ENCODE measurements around the gene PRKRA.
"Not testable (repeated sequence)": the region's sequence is repeated elsewhere in the genome, so short reads cannot be mapped to it uniquely, and the experiment has no call there.

The PRKRA gene

DNA sequence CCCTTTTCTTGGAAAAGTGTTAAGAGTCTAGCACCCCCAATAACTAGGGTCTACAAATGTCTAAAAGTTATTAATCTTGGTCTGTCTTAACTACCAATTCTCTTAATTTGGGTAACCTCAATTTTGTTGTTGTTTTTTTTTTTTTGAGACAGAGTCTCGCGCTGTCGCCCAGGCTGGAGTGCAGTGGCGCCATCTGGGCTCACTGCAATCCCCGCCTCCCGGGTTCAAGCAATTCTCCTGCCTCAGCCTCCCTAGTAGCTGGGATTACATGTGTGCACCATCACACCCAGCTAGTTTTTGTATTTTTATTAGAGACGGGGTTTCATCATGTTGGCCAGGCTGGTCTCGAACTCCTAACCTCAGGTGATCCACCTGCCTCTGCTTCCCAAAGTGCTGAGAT lies 38.5 kb downstream of the PRKRA start:
- not testable (repeated sequence) for DNase-seq

DNA sequence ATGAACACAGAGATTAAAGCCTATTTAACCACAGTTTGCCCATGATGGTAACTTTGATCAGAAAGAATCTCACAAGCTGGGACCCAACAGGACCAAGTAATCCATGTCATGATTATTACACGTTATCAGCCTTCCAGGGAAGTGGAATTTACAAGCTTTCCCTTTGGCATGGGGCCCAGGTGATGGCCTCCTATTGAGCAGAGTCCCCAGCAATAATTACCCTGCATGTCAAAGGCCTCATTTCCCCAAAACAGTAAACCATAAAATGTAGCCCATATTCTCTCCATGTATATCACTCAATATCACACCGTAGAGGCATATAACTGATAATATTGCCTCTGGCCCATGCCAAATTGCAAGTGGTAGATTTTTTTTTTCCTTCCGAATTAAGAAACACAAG lies 38.9 kb downstream of the PRKRA start:
- DNase-seq, result no peak

DNA sequence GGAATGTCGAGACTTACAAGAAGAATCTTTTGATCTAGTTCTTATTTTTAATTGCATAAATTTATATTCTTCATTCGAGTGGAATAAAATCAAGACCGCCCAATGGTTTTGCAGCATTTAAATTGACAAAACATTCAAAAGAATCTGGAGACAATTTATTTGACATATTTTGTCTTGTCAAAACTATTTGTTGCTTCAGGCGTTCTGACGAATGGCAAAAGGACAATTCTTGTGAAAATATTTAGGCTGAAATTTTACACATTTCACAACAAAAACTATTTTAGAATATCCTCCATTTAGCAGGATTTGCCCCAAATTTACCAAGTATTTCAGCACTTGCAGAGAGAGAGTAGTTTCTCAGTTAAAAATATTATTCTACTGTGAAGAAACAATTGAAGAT lies 41.7 kb downstream of the PRKRA start:
- no peak for DNase-seq

DNA sequence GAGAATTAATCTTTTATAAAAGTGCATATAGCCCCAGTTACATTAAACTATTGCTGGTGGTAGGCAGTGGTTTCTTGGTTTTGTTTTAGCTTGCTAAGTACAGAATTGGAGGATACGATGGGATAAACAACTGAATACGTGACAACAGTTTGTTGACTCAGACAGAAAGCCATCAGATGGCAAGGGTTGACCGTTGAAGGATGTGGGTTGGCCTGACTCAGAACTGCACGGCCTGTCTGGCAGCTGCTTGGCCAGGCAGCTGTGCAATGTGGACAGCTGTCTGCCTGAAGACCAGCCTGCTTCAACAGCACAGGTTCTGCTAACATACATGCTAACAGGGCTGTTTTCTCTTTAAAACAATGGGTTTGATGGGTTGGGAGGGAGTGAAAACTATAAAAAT lies 46.6 kb downstream of the PRKRA start:
- DNase-seq, result no peak

DNA sequence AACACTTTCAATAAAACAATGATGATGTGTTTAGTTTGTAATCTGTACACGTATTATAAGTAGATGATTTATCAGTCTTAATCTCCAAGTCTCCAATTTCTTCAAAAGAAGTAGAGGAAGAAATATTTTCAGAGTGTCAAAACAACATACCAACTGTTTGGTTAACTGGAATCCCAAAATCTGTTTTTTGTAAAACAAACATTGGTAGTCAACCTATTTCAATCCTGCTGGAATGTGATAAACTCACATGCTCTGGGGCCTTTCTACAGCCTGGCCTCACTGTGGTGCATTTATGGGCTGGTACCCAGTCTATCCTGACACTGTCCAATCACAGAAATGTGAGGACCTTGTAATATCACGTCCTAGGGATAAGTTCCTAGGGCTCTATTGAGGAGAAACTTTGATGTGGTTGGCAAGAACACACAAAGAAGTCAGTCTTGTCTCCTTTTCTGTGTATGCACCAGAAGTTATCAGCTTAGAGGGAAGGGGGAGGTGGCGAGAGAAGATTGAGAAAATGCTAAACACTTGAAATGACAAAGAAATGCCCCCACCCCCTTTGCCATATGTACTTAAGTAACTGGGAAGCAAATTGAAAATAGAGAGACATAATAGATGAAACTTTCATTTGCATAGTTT lies 47.2 kb downstream of the PRKRA start:
- no peak for DNase-seq

DNA sequence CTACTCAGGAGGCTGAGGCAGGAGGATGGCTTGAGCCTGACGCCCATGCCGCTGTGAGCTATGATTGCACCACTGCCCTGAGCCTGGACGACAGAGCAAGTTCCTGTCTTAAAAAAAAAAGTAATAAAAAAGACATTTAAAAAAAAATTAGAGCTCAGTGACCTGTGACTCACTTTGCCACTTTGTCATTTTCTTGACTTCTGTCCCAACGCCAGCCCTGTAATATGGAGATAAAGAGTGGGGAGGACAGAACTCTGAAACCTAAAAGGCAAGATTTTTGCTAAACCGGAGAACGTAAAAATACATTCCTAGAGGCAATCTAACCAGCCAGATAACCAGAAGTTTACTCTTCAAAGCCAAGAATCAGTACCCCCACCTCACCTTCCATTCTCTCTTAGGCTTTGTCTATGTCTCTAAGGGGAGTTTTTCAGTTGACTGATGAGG lies 49.0 kb downstream of the PRKRA start:
- DNase-seq, result no peak

DNA sequence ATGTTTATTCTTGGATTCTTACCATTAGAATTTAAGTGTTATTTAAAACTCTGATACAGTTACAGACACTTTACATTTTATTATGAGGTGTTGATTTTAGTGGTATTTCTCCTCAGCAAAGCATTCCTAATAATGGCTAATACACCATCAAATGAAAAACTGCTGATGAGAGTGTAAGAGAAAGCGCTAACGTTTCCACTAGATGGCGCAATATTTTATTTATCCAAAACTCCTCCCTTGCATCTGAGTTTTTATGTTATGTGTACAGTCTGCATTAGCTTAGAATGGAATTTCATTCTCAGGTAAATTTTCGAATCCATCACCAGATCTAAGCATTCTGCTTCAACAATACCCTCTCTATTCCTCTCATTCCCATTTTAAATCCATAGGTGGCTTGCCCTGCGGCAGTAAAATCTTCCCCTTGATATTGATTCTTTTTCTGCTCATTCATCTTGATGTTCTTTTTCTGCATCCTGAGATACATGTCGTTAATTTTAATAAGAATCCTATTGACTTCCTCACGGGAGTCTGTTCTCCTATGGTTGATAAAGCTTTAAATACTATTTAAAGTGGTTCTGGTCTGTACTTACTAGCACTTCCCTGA lies 53.9 kb downstream of the PRKRA start:
- DNase-seq, result peak in 1 of 2 donors; percentile 58

DNA sequence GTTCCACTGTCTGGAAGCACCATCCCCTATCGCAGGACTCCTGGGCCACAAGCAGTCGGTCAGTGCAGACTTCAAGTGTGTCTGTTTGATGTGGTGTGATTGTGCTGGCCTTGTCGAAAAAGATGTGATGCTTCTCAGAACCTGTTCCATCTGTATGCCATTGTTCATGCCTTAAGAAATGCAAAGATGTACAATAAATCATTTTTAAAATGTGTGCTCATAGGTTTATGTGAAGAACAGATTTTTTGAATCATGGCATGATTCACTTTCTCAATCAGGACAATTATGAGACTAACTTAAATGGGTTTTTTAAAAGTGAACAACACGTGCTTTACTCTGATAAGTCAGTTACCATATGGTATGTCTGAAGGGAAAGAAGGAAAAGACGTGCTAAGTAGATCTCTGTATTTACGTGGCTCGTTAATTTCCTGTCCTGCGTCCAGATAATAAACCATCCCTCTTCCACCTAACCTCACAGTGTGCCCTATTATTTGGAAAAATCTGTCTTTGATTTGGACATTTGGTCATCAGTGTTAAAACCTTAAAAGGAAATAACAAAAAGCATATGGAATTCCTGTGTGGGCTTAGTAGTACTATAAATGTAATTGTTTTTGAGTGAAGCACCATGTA lies 54.9 kb downstream of the PRKRA start:
- no peak for DNase-seq

DNA sequence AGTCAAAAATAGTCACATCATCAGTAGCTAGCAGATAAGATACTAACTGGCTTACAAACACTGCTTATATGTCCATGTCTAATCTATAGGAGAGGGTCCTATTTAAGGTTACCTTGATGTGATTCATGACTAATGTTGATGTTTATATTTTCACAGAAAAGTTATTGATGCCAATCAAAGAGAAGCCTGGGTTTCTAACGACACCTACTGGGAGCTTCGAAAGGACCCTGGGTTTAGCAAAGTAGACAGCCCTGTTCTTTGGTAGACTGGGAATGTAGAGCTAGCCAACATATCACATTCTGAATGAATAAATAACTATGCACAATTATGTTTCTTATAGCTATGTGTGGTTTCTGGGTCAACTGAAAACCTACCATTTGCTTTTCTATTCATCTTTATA lies 55.7 kb downstream of the PRKRA start:
- DNase-seq, result no peak

DNA sequence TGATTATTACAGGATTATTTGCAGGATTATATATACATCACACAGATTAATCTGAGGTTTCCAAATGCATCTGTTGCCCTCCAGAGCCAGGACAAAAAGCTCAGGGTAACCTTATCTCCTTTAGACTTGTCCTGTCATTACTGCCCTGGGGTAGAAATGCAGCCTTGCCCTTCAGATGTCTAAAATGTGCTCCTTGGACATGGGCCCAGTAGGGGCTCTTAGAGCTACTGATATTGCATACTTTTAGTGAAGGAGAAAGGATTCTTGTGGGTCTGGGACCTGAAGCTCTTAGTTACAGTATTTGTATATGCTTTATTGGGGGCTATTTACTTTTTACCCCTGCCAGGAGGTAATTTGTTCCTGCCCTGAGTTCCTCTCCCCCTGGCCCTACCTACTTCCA lies 56.1 kb downstream of the PRKRA start:
- DNase-seq, result no peak

DNA sequence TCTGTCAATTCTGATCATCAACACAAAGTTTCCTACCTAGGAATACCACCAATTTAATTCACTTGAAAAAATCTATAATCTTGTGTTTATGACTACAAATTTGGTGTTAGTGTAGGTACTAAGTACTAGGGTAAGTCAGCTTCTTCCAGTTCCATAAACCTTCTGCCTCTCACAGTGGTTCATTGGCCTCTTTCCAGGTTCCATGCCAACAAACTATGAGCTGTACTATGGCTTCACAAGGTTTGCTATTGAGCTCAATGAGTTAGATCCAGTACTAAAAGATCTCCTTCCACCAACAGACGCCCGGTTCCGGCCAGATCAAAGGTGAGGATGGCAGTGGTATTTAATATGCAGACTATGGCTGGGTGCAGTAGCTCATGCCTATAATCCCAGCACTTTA lies 58.8 kb downstream of the PRKRA start:
- DNase-seq, result no peak

DNA sequence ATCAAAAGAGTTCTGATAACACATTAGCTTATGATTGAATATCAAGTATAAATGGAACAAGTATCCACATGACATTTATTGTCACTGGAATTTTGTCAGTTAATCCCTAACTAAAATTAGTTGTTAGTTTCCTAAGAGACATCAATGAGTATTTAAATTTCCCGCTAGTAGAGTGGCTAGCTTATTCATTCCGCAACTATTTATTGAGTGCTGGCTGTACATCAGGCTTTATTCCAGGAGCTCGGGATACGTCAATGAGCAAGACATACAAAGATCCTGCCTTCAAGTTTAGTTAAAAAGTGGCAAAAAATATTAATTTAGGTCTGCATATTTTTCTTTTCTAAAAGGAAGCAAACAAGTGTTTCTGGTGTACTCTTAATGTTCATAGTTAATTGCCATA lies 59.3 kb downstream of the PRKRA start:
- no peak for DNase-seq

DNA sequence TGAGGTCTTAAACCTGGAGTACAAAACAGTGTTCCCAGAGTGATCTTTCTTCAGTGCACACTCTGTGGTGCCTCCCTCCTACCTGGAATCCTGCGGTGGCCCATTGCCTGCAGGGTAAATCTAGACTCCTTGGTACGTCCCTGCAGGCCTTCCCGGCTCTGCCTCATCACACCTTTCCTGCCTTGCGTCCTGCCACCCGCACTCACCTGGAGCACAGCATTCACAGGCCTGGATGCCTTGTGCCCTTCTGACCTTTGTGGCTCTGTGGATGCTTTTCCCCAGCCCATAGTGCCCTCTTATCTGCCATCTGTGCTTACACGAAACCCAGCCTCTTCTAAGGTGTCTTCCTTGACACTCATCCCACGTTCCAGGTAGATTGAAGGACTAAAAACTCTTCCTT lies 62.7 kb downstream of the PRKRA start:
- no peak for DNase-seq

DNA sequence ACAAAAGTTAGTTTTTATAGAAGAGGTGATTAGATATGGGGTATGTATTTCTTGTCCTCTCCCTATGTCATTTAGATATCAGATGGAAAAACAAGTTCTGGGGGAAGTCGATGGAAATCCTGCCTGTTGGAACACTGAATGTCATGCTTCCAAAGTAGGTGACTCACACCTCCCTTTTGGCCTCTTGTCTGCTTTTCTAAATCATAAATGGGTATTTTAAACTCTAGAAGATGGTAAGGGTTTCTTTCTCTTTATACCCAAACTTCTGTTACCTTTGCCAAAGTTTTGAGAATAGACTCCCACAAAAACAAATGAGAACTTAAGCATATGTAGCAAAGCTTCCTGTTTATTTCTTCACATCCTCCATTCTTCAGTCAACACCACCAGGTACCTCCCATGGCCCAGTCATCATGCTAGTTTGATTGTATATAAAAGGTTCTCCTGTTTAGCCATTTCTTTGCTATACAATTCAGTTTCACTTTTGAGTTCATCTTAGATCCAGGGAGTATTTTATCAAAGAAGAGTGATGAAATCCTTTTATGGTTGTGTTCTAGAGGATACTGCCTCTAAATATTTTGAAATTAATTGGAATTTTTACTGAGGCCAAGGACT lies 63.9 kb downstream of the PRKRA start:
- DNase-seq, result no peak

DNA sequence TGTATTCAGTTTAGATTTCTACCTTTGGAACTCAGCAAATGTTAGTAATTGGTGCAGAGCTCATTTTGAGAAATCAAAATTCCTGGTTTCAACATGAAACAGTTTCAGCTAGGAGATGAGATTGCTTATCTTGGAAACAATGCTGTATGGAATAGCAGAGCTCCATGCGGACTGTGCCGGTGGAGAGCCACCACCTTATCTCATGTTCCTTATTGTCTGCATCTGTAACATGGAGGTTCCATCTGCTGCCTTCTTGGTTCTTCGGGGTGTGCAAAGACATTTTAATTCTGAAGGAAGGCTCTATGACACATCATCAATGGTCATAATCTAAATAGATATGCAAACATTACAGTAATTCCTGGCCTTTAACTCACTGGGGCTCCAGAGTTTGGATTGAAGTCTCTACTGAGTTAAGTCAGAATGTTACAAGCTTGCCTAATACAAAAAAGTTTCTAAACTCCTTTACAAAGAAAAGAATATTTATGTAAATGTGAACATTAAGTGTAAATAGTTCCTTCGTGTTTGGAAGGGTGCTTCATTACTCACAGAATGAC lies 65.3 kb downstream of the PRKRA start:
- no peak for DNase-seq

DNA sequence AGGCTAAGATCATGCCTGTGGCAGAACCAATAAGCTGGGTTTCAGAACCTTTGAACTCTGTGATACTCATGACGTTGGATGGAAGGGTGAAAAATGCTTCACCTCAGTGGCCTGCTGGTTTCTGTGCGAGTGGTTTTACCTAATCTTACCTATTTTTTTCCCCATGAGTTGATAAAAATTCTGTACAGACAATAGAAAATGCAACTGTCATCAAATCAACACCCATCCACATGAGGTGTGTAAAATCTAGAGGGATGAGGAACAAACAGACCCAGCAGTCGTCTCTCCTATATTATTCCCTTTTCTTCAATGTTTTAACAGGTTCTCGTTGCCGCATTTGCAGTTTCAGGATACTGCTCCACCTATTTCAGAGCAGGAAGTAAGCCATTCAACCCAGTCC lies 67.3 kb downstream of the PRKRA start:
- no peak for DNase-seq
